Muscle of back (tissue), 11 donors: Measurements from ENCODE around the gene BCAS1. TPM values are rescaled to one million over a fixed set of nuclear protein-coding genes. Genes with fewer than 3 reads are reported as not detected.
"Not testable (repeated sequence)": the region's sequence is repeated elsewhere in the genome, so short reads cannot be mapped to it uniquely, and the experiment has no call there.

Source experiments
- DNase-seq, 3 donors: peaks; one replicate each; pipeline versions ENCODE4 v3.0.0 to v3.0.0-alpha.2; 2013
- polyA plus RNA-seq, 10 donors: library from polyadenylated mRNA; unstranded; fragments of 120-200 nt; gene quantifications; one replicate each; pipeline ENCODE4 v1.2.1, GENCODE V29; 2013; ENCODE audit not compliant: insufficient read length in 10 of 10

BCAS1 gene
- polyA plus RNA-seq, 10 donors, result 2.5 to 21.5 (median 5.7) TPM

- peak; percentile 56 to 70 (median 62) for DNase-seq
Observed at GRCh38 chr20:53984356-53985149, 85.8 kb downstream of the BCAS1 start.

GRCh38 chr20:53983401-53983800 is 87.0 kb downstream of the BCAS1 start:
- DNase-seq, result no peak

GRCh38 chr20:53982624-53983023 is 87.8 kb downstream of the BCAS1 start:
- no peak for DNase-seq

GRCh38 chr20:53981752-53982437 is 88.5 kb downstream of the BCAS1 start:
- DNase-seq, result no peak

GRCh38 chr20:53981130-53981529 is 89.3 kb downstream of the BCAS1 start:
- DNase-seq, result no peak

GRCh38 chr20:53980031-53980465 is 90.3 kb downstream of the BCAS1 start:
- peak in 1 of 3 donors; percentile 54 for DNase-seq

GRCh38 chr20:53978497-53978896 is 91.9 kb downstream of the BCAS1 start:
- DNase-seq, result no peak

- DNase-seq, result no peak
Observed at GRCh38 chr20:53977391-53977790, 93.0 kb downstream of the BCAS1 start.

- no peak for DNase-seq
Observed at GRCh38 chr20:53975761-53976160, 94.6 kb downstream of the BCAS1 start.

GRCh38 chr20:53974785-53975555 is 95.4 kb downstream of the BCAS1 start:
- no peak for DNase-seq

- not testable (repeated sequence) for DNase-seq
Observed at GRCh38 chr20:53973882-53974281, 96.5 kb downstream of the BCAS1 start.

- no peak for DNase-seq
Observed at GRCh38 chr20:53972179-53972578, 98.2 kb downstream of the BCAS1 start.

- no peak for DNase-seq
Observed at GRCh38 chr20:53971096-53971683, 99.2 kb downstream of the BCAS1 start.

GRCh38 chr20:53970232-53970631 is 100.2 kb downstream of the BCAS1 start:
- no peak for DNase-seq

- DNase-seq, result no peak
Observed at GRCh38 chr20:53967527-53967926, 102.9 kb downstream of the BCAS1 start.

GRCh38 chr20:53966774-53967398 is 103.5 kb downstream of the BCAS1 start:
- no peak for DNase-seq

- DNase-seq, result no peak
Observed at GRCh38 chr20:53964501-53965253, 105.7 kb downstream of the BCAS1 start.

- no peak for DNase-seq
Observed at GRCh38 chr20:53964067-53964466, 106.3 kb downstream of the BCAS1 start.

- peak in 1 of 3 donors; percentile 62 for DNase-seq
Observed at GRCh38 chr20:53963635-53964034, 106.8 kb downstream of the BCAS1 start.

GRCh38 chr20:53962388-53962787 is 108.0 kb downstream of the BCAS1 start:
- no peak for DNase-seq

- no peak for DNase-seq
Observed at GRCh38 chr20:53961527-53961926, 108.9 kb downstream of the BCAS1 start.
